B cell (primary cell): ENCODE data around the gene GLTP. TPM values are rescaled to one million over a fixed set of nuclear protein-coding genes. Genes with fewer than 3 reads are reported as not detected.
A peak's percentile ranks its signal among the peaks of the same experiment; 100 is the strongest.

Source experiments
- ATAC-seq: fragments of 200-7000 bp; cut with Tn5 transposase; one replicate; pipeline ENCODE4 v1.10.0; 2021; ENCODE audit warnings: low read depth, mild to moderate bottlenecking, moderate number of reproducible peaks, moderate library complexity
- CTCF ChIA-PET: fragments of 350-600 bp; sonication (Branson Sonifier 250); formaldehyde crosslinking; loops from one replicate; lab custom pipeline; 2021; ENCODE audit warnings: antibody characterized with exemption, inconsistent platforms; lab: Charles Lee
- POLR2A ChIA-PET: fragments of 350-600 bp; sonication (Branson Sonifier 250); formaldehyde crosslinking; loops from one replicate; lab custom pipeline; 2021; ENCODE audit warnings: antibody characterized with exemption; lab: Charles Lee
- DNase-seq: peaks from one replicate; pipeline ENCODE4 v3.0.0; 2013
- H2AFZ ChIP-seq: 2 replicates; pipeline ENCODE4 v1.6.1; 2012; ENCODE audit warnings: mild to moderate bottlenecking, low read depth, low read length; ENCODE audit not compliant: insufficient read depth, poor library complexity, severe bottlenecking
- H3K27ac ChIP-seq, 2 donors: 1 replicate in 1 of 2; 2 replicates in 1 of 2; pipeline ENCODE4 v1.5.1; 2012 to 2013; ENCODE audit warnings: low read length in 2 of 2, mild to moderate bottlenecking in 2 of 2, moderate library complexity in 1 of 2
- H3K27me3 ChIP-seq, 4 experiments: fragments of 200-600 bp in 1 of 4; sonication (generic) in 1 of 4; replicated peaks in 1 of 4; 1 replicate in 2 of 4; 2 replicates in 2 of 4; pipeline versions ENCODE4 v1.6.1 to v1.7.0; 2013 to 2016; ENCODE audit warnings: low read length in 3 of 4, mild to moderate bottlenecking in 2 of 4, mixed read lengths in 1 of 4, moderate library complexity in 1 of 4; ENCODE audit not compliant: insufficient read depth in 4 of 4, control insufficient read depth in 3 of 4; ENCODE audit errors: control extremely low read depth in 1 of 4
- H3K36me3 ChIP-seq, 2 experiments: replicated peaks in 1 of 2; 1 replicate in 1 of 2; 2 replicates in 1 of 2; pipeline versions ENCODE4 v1.6.1 to v1.7.1; 2013; ENCODE audit warnings: low read length in 1 of 2; ENCODE audit not compliant: insufficient read depth in 2 of 2, control insufficient read depth in 1 of 2; ENCODE audit errors: control extremely low read depth in 1 of 2, extremely low read depth in 1 of 2
- H3K4me1 ChIP-seq, 2 donors: fragments of 200-600 bp in 1 of 2; sonication (generic) in 1 of 2; 1 replicate in 1 of 2; 2 replicates in 1 of 2; pipeline versions ENCODE4 v1.5.1 to v1.6.1; 2013 to 2017; ENCODE audit warnings: low read length in 2 of 2; ENCODE audit not compliant: control insufficient read depth in 2 of 2, insufficient read depth in 2 of 2
- H3K4me2 ChIP-seq: replicated peaks from 2 replicates; pipeline ENCODE3; 2012; ENCODE audit warnings: mild to moderate bottlenecking, low read depth, low read length; ENCODE audit not compliant: poor library complexity, severe bottlenecking
- H3K4me3 ChIP-seq, 5 experiments: fragments of 200-600 bp in 1 of 5; sonication (generic) in 1 of 5; 1 replicate in 3 of 5; 2 replicates in 2 of 5; pipeline versions ENCODE4 v1.5.1 to v1.7.0; 2011 to 2016; ENCODE audit warnings: low read length in 4 of 5, mild to moderate bottlenecking in 4 of 5, low read depth in 2 of 5, control low read depth in 1 of 5, moderate library complexity in 1 of 5; ENCODE audit not compliant: insufficient read depth in 1 of 5; ENCODE audit errors: control extremely low read depth in 1 of 5, extremely low read depth in 1 of 5
- H3K79me2 ChIP-seq: fragments of 200-600 bp; sonication (generic); one replicate; pipeline ENCODE4 v1.6.0; 2016; ENCODE audit warnings: low read length; ENCODE audit not compliant: control insufficient read depth, insufficient read depth
- H3K9ac ChIP-seq: fragments of 200-600 bp; sonication (generic); 2 replicates; pipeline ENCODE4 v1.6.1; 2017; ENCODE audit warnings: mild to moderate bottlenecking, low read length, moderate library complexity
- H3K9me3 ChIP-seq, 3 donors: one replicate each; pipeline versions ENCODE4 v1.6.1 to v1.7.1; 2013; ENCODE audit warnings: low read length in 2 of 3; ENCODE audit not compliant: control insufficient read depth in 2 of 3, insufficient read depth in 1 of 3; ENCODE audit errors: control extremely low read depth in 1 of 3
- H4K20me1 ChIP-seq: 2 replicates; pipeline ENCODE4 v1.6.0; 2012; ENCODE audit warnings: mild to moderate bottlenecking, low read length; ENCODE audit not compliant: insufficient read depth, control insufficient read depth, poor library complexity, severe bottlenecking
- H3K27ac Mint-ChIP-seq: one replicate; pipeline ENCODE4 v1.8.0; 2021; ENCODE audit warnings: mixed read lengths
- H3K27me3 Mint-ChIP-seq: one replicate; pipeline ENCODE4 v1.8.0; 2021; ENCODE audit warnings: mixed read lengths
- H3K4me1 Mint-ChIP-seq: one replicate; pipeline ENCODE4 v1.8.0; 2021; ENCODE audit warnings: mixed read lengths
- H3K4me3 Mint-ChIP-seq: one replicate; pipeline ENCODE4 v1.8.0; 2021; ENCODE audit warnings: mixed read lengths
- H3K9me3 Mint-ChIP-seq: one replicate; pipeline ENCODE4 v1.8.0; 2022; ENCODE audit warnings: mixed read lengths; ENCODE audit not compliant: insufficient read depth
- EZH2 ChIP-seq: IDR thresholded peaks from 2 replicates; pipeline ENCODE4 v1.6.1; 2012; ENCODE audit warnings: borderline replicate concordance, low read depth, mild to moderate bottlenecking, moderate library complexity, low read length; ENCODE audit not compliant: insufficient read depth, poor library complexity, severe bottlenecking
- WGBS: methylation state at CpG from one replicate; pipeline ENCODE4 v1.1.5; 2013; ENCODE audit warnings: missing lambda C conversion rate; ENCODE audit not compliant: insufficient coverage; 5-methylcytosine and 5-hydroxymethylcytosine counted together
- intact Hi-C: fragments of 100-400 bp; cut with micrococcal nuclease; formaldehyde crosslinking; loops from one replicate; pipeline ENCODE4 v1.10.0; 2022
- polyA plus RNA-seq: library from polyadenylated mRNA; depleted of rRNA; stranded (reverse); fragments of >200 nt; gene quantifications from 2 replicates; pipeline ENCODE4 v1.2.3, GENCODE V29; 2012
- total RNA-seq, 2 donors: library from RNA; stranded (reverse); fragments of 120-200 nt in 1 of 2; gene quantifications; 1 replicate in 1 of 2; 2 replicates in 1 of 2; pipeline versions ENCODE4 v1.2.3 to v1.2.4, GENCODE V29; 2013 to 2022
- TF ChIP-seq, protein P1 (sequence below): fragments of 200-600 bp; IDR thresholded peaks from one replicate; pipeline ENCODE4 v1.8.0; 2022; ENCODE audit warnings: antibody characterized with exemption, mild to moderate bottlenecking

GLTP gene
- total and polyA plus RNA-seq, 2 donors (not counting 1 experiment from before 2014, with no cell fraction given), result 18.7 to 24.9 TPM

DNA sequence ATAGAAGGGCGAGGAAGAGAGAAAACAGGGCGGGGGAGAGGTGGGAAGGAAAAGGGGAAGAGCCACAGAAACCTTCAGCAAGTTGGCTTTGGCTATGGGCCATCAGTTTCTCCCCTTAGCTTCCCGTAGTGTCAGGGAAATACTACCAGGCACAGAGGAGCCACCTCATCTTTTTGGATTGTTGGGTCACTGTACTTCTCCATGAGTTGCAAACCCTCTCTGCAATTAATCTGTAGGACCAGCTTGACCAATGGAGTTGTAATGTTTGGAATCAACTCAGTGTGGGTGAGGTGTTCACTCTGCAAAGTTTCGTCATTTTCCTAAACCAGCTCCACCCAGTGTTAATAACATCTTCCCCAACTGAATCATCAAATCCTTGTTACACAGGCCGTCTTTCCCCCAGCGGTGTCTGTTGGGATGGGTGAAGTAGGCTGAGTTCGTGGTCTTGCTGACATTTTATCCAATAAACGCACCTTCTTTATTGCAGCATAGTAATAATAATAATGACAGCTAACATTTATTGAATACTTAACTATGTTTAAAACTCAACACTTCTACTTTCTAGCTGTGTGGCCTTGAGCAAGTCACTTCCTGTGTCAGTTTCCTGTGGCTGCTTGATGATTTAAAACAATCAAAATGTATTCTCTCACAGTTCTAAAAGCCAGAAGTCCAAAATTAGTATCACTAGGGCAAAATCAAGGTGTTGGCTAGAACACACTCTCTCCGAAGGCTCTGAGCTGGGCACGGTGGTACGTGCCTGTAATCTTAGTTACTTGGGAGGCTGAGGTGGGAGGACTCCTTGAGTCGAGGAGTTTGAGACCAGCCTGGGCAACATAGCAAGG is 8.1 kb upstream of the GLTP start:
- Mint-ChIP-seq H3K4me1 (peaks cover 45% of the 10 kb centered on the region), H3K27ac (peak overlapping the region; percentile 95), H3K27me3 (no peaks in the 10 kb centered on the region), H3K9me3 (no peaks in the 10 kb centered on the region), H3K4me3 (peak overlapping the region; percentile 63)
- Histone ChIP-seq H3K27me3 (no peaks in the 10 kb centered on the region), H3K79me2 (no peaks in the 10 kb centered on the region), H3K9me3 (no peaks in the 10 kb centered on the region), H2AFZ (peak overlapping the region; percentile 80), H3K9ac (peak overlapping the region; percentile 49), H3K4me1 (peaks cover 43 to 46% of the 10 kb centered on the region in 2 donors), H3K4me3 (peak overlapping the region in 3 of 5 experiments; percentile 5 to 33 (median 11)), H3K27ac (peak overlapping the region; percentile 88 to 95), H3K36me3 (no peaks in the 10 kb centered on the region), H3K4me2 (peak overlapping the region; percentile 61), H4K20me1 (no peaks in the 10 kb centered on the region)
- DNase-seq, result peak; percentile 54
- ChIA-PET CTCF (interaction anchor here (0.8 to 1.7 kb wide), 3 partner anchors 9 to 40 kb away, joined by 3 to 5 read pairs (median 3); no protein-coding TSS in a partner anchor), POLR2A (interaction anchor here (0.7 to 1.6 kb wide), 2 partner anchors 12 to 835 kb away, joined by 4 read pairs; partner anchors contain the start of gene TCHP)
- 3% methylated on average over 5 of the region's 12 CpGs for WGBS
- intact Hi-C loops, result loop anchor here (10.0 kb wide), 2 partner anchors 106 to 156 kb away; partner anchors contain the start of genes ANKRD13A, C12orf76 and GIT2
- peak; percentile 39 for ATAC-seq
- no peak for TF ChIP-seq EZH2
- TF ChIP-seq, protein P1, sequence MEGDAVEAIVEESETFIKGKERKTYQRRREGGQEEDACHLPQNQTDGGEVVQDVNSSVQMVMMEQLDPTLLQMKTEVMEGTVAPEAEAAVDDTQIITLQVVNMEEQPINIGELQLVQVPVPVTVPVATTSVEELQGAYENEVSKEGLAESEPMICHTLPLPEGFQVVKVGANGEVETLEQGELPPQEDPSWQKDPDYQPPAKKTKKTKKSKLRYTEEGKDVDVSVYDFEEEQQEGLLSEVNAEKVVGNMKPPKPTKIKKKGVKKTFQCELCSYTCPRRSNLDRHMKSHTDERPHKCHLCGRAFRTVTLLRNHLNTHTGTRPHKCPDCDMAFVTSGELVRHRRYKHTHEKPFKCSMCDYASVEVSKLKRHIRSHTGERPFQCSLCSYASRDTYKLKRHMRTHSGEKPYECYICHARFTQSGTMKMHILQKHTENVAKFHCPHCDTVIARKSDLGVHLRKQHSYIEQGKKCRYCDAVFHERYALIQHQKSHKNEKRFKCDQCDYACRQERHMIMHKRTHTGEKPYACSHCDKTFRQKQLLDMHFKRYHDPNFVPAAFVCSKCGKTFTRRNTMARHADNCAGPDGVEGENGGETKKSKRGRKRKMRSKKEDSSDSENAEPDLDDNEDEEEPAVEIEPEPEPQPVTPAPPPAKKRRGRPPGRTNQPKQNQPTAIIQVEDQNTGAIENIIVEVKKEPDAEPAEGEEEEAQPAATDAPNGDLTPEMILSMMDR, result no peak

DNA sequence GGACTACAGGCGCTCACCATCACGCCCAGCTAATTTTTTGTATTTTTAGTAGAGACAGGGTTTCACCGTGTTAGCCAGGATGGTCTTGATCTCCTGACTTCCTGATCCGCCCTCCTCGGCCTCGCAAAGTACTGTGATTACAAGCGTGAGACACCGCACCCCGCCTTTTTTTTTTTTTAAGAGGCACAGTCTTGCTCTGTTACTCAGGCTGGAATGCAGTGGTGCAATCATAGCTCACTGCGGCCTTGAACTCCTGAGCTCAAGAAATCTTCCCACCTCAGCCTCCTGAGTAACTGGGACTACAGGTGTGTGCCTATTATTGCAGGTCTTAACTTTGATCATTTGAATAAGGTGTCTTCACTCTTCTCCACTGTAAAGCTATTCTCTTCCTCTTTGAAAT is 5.3 kb upstream of the GLTP start:
- H3K27me3 Mint-ChIP-seq, result no peaks in the 10 kb centered on the region
- H3K4me2 ChIP-seq, result no peak overlapping the region
- intact Hi-C loops, result loop anchor here (10.0 kb wide), 2 partner anchors 109 to 159 kb away; partner anchors contain the start of genes ANKRD13A, C12orf76 and GIT2
- H3K27ac Mint-ChIP-seq, result no peak overlapping the region
- no peak overlapping the region for H3K9ac ChIP-seq
- WGBS, result 91% methylated on average over 8 of the region's 10 CpGs
- no peaks in the 10 kb centered on the region for H3K9me3 Mint-ChIP-seq
- ChIA-PET POLR2A (no interaction called here), CTCF (interaction anchor here (1.2 kb wide), 1 partner anchor 32 kb away, joined by 4 read pairs; no protein-coding TSS in a partner anchor)
- no peak overlapping the region for H3K27ac ChIP-seq
- no peaks in the 10 kb centered on the region for H4K20me1 ChIP-seq
- DNase-seq (no peak), ATAC-seq (no peak)
- no peaks in the 10 kb centered on the region for H3K79me2 ChIP-seq
- no peaks in the 10 kb centered on the region for H3K36me3 ChIP-seq
- H3K27me3 ChIP-seq, result no peaks in the 10 kb centered on the region
- H2AFZ ChIP-seq, result no peak overlapping the region
- H3K4me3 ChIP-seq, result no peak overlapping the region
- no peaks in the 10 kb centered on the region for H3K9me3 ChIP-seq
- TF ChIP-seq EZH2, result no peak
- TF ChIP-seq, protein P1, result no peak
- peaks cover 38% of the 10 kb centered on the region for H3K4me1 Mint-ChIP-seq
- H3K4me1 ChIP-seq, result peaks cover 32 to 33% of the 10 kb centered on the region in 2 donors
- no peak overlapping the region for H3K4me3 Mint-ChIP-seq
